HG02759 (cell line): ENCODE measurements around the gene TAGLN3.

Experiments
- ATAC-seq: cut with Tn5 transposase; IDR thresholded peaks from one replicate; pipeline ENCODE4 v1.9.1; 2021; ENCODE audit warnings: mild to moderate bottlenecking, moderate library complexity; ENCODE audit not compliant: unreplicated experiment

TAGLN3 gene

DNA sequence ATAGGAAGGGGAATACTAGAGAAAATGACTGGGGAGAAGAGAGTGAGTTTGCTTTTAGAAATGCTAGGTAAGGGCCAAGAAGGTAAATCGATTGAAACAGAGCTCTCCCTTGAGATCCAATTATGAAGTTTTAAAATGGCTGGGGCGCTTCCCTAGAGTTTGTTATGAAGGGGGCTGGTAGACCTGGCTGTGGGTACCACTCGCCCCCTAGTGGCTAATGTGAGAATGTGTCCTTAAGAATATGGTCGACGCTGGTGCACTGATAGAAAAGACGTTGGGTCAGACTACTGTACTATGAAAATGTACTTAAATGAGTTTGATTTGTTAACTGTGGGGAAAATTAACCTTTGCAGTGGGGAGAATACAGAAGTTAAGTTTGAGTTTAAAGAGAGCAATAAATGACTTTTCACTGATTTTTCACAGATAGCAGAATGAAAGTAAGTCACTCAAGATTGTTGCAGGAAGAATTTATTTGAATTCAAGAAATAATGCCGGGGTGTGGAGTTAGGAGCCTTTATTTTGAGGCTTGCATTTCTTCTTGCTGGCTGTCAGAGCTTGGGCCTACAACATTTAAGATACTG, 45.0 kb downstream of the TAGLN3 start:
- ATAC-seq, result peak; percentile 89

DNA sequence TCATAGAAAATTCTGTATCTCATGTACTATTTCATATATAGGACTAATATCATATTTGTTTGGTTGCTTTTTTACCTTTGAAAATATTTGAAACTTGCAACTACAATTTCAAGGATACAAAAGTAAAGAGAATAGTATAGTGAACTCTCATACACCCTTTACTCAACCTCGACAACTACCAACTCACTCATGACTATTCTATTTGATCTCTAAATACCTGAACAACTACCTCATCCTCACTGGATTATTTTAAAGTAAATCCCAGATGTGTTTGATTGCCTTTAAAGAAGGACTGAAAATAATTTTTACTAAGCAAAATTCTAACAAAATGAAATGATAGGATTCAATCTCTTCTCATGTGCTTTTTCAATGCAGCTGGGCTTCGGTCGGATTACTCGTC, 47.9 kb downstream of the TAGLN3 start:
- ATAC-seq, result no peak

GRCh38 chr3:112047264-112047663, 48.5 kb downstream of the TAGLN3 start:
- peak; percentile 61 for ATAC-seq

GRCh38 chr3:112048911-112049310, 50.2 kb downstream of the TAGLN3 start:
- no peak for ATAC-seq

GRCh38 chr3:112053229-112053628, 54.5 kb downstream of the TAGLN3 start:
- ATAC-seq, result no peak

GRCh38 chr3:112056451-112056929, 57.8 kb downstream of the TAGLN3 start:
- ATAC-seq, result no peak

GRCh38 chr3:112059497-112059896, 60.8 kb downstream of the TAGLN3 start:
- no peak for ATAC-seq

GRCh38 chr3:112061152-112061551, 62.4 kb downstream of the TAGLN3 start:
- ATAC-seq, result no peak
